Panc1 (cell line): ENCODE data around the gene LPP.

Source experiments
- SIN3A ChIP-seq: IDR thresholded peaks from 2 replicates; pipeline ENCODE4 v1.6.1; 2012; ENCODE audit warnings: low read depth, mild to moderate bottlenecking, low read length, moderate library complexity, borderline replicate concordance; ENCODE audit not compliant: insufficient read depth
- TCF7L2 ChIP-seq: IDR thresholded peaks from 2 replicates; pipeline ENCODE4 v1.6.1; 2011; ENCODE audit warnings: mild to moderate bottlenecking, low read depth, low read length, inconsistent platforms
- TF ChIP-seq, protein P1 (sequence below): fragments of 450-650 bp; IDR thresholded peaks from 2 replicates; pipeline ENCODE4 v1.5.1; 2017; ENCODE audit warnings: mild to moderate bottlenecking

- TF ChIP-seq TCF7L2 (no peak), SIN3A (no peak)
- TF ChIP-seq, protein P1, sequence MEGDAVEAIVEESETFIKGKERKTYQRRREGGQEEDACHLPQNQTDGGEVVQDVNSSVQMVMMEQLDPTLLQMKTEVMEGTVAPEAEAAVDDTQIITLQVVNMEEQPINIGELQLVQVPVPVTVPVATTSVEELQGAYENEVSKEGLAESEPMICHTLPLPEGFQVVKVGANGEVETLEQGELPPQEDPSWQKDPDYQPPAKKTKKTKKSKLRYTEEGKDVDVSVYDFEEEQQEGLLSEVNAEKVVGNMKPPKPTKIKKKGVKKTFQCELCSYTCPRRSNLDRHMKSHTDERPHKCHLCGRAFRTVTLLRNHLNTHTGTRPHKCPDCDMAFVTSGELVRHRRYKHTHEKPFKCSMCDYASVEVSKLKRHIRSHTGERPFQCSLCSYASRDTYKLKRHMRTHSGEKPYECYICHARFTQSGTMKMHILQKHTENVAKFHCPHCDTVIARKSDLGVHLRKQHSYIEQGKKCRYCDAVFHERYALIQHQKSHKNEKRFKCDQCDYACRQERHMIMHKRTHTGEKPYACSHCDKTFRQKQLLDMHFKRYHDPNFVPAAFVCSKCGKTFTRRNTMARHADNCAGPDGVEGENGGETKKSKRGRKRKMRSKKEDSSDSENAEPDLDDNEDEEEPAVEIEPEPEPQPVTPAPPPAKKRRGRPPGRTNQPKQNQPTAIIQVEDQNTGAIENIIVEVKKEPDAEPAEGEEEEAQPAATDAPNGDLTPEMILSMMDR = no peak
Observed at GRCh38 chr3:188509316-188509715, 355.4 kb downstream of the LPP start.
